Spinal cord (tissue), 10 donors: ENCODE results near the gene SPART. TPM values are rescaled to one million over a fixed set of nuclear protein-coding genes. Genes with fewer than 3 reads are reported as not detected.
"Not testable (repeated sequence)": the region's sequence is repeated elsewhere in the genome, so short reads cannot be mapped to it uniquely, and the experiment has no call there.

Experiments
- DNase-seq, 6 donors: peaks; one replicate each; pipeline versions ENCODE4 v3.0.0 to v3.0.0-alpha.2; 2013 to 2015; ENCODE audit warnings: low spot score in 6 of 6, low read depth in 4 of 6
- H3K27ac ChIP-seq: one replicate; pipeline ENCODE4 v1.5.1; 2013; ENCODE audit warnings: low read depth, low read length, control low read depth
- H3K27me3 ChIP-seq: one replicate; pipeline ENCODE4 v1.6.1; 2013; ENCODE audit warnings: low read length; ENCODE audit not compliant: control insufficient read depth, insufficient read depth
- H3K36me3 ChIP-seq: one replicate; pipeline ENCODE4 v1.6.1; 2013; ENCODE audit warnings: low read length; ENCODE audit not compliant: control insufficient read depth, insufficient read depth
- H3K4me1 ChIP-seq: one replicate; pipeline ENCODE4 v1.6.1; 2013; ENCODE audit warnings: low read length; ENCODE audit not compliant: control insufficient read depth, insufficient read depth
- H3K4me3 ChIP-seq: one replicate; pipeline ENCODE4 v1.5.1; 2013; ENCODE audit warnings: low read depth, low read length, control low read depth
- H3K9me3 ChIP-seq: one replicate; pipeline ENCODE4 v1.6.1; 2013; ENCODE audit warnings: low read length; ENCODE audit not compliant: control insufficient read depth, insufficient read depth
- whole genome bisulfite sequencing: methylation state at CpG from one replicate; pipeline ENCODE4 v1.1.5; 2013; ENCODE audit warnings: missing lambda C conversion rate; ENCODE audit not compliant: insufficient coverage; 5-methylcytosine and 5-hydroxymethylcytosine counted together
- polyA plus RNA-seq, 2 donors: library from polyadenylated mRNA; unstranded; fragments of 120-200 nt; gene quantifications; one replicate each; pipeline ENCODE4 v1.2.1, GENCODE V29; 2013; ENCODE audit not compliant: insufficient read length in 2 of 2
- total RNA-seq, 2 donors: library from RNA; depleted of rRNA in 1 of 2; stranded (reverse); fragments of 120-200 nt in 1 of 2; fragments of >200 nt in 1 of 2; gene quantifications; one replicate each; pipeline versions ENCODE4 v1.2.3 to v1.2.4, GENCODE V29; 2013 to 2014
- donor health status: healthy.

SPART gene
- total and polyA plus RNA-seq, 4 donors, result 48.8 to 132 (median 61.6) TPM

DNA sequence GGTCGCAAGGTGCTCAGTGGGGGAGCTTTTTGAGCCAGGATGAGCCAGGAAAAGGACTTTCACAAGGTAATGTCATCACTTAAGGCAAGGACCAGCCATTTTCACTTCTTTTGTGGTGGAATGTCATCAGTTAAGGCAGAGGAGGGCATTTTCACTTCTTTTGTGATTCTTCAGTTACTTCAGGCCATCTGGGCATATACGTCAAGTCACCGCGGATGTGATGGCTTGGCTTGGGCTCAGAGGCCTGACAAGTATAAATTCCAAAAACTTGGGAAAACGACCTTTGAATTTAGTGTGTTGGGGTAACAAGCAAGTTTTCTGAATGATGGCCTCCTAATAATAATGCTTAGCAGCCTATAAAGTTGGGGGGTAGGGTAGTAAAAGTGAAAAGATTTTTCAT, 21.3 kb downstream of the SPART start:
- H3K4me3 ChIP-seq, H3K27ac ChIP-seq, H3K9me3 ChIP-seq, DNase-seq, H3K27me3 ChIP-seq, H3K4me1 ChIP-seq: not testable (repeated sequence)
- 80% methylated on average over 4 of the region's 5 CpGs for WGBS
- H3K36me3 ChIP-seq, result peaks cover 12% of the 10 kb centered on the region

DNA sequence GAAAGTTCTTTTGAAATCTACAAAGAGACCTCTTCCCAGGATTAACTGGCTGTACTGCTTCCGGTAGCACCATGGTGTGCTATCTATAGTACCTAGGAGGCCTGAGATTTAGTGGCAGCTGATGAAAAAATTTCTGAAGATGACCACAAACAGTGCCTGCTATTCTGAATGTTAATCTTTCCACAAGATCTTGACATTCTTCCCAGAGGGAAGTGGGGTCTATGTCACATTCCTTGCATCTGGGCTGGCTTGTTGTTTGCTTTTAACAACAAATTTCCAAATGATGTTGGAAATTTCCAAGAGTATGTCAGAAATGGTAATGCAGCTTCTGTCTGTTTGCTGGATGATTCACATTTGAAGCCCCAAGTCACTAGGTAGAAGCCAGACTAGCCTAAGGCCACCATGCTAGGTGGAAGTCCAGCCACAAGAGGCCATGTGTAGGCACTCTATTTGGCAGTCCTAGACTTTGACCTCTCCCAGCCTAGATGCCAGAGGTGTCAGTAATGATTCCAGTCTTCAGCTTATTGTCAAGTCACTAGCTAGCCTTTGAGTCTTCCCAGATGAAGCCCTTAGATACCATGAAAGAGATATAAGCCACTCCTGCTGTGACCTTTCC, 22.1 kb downstream of the SPART start:
- no peak for DNase-seq
- no CpG with 5 or more reads among the region's 1 CpG for WGBS

DNA sequence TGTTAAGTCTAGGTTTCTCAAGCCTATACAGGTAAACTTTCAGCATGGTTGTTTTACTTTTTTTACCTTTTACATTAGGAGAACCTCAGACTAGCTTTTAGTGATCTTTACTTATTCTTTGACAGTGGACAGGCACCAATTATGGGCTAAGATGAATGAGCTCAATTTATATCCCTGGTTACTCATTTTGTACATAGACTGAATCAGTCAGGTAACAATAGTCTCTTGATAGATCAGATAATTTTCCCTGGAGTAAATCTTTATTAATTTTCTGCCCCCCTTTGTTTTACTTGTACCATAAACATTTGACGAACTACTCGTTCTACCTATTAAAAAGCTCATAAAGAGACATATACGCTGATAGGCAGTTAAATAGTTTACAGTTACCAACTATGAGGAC, 22.8 kb downstream of the SPART start:
- Histone ChIP-seq H3K36me3 (peaks cover 8% of the 10 kb centered on the region), H3K27ac (no peak overlapping the region), H3K27me3 (no peaks in the 10 kb centered on the region), H3K4me3 (no peak overlapping the region), H3K4me1 (no peaks in the 10 kb centered on the region), H3K9me3 (no peaks in the 10 kb centered on the region)
- DNase-seq, result no peak
- WGBS, result no CpG with 5 or more reads among the region's 3 CpGs

More for the DNA sequence above, 22.1 kb downstream of the SPART start:
- H3K36me3 ChIP-seq, result peaks cover 12% of the 10 kb centered on the region
- no peak overlapping the region for H3K4me3 ChIP-seq
- no peaks in the 10 kb centered on the region for H3K4me1 ChIP-seq
- H3K27me3 ChIP-seq, result no peaks in the 10 kb centered on the region
- no peaks in the 10 kb centered on the region for H3K9me3 ChIP-seq
- no peak overlapping the region for H3K27ac ChIP-seq

DNA sequence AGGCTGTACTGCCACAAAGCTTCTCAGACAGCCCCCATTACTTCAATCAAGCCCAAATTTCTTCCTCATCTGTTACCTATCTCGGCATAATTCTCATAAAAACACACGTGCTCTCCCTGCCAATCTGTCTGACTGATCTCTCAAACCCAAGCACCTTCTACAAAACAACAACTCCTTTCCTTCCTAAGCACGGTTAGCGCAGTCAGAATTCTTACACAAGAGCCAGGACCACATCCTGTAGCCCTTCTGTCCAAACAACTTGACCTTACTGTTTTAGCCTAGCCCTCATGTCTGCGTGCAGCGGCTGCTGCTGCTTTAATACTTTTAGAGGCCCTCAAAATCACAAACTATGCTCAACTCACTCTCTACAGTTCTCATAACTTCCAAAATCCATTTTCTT, 26.4 kb downstream of the SPART start:
- not testable (repeated sequence) for H3K9me3 ChIP-seq, H3K27ac ChIP-seq, H3K4me3 ChIP-seq, H3K27me3 ChIP-seq, H3K4me1 ChIP-seq, DNase-seq, H3K36me3 ChIP-seq
- 81% methylated on average over 5 of the region's 6 CpGs for WGBS

GRCh38 chr13:36313047-36313969, 32.9 kb downstream of the SPART start:
- no peak for DNase-seq

DNA sequence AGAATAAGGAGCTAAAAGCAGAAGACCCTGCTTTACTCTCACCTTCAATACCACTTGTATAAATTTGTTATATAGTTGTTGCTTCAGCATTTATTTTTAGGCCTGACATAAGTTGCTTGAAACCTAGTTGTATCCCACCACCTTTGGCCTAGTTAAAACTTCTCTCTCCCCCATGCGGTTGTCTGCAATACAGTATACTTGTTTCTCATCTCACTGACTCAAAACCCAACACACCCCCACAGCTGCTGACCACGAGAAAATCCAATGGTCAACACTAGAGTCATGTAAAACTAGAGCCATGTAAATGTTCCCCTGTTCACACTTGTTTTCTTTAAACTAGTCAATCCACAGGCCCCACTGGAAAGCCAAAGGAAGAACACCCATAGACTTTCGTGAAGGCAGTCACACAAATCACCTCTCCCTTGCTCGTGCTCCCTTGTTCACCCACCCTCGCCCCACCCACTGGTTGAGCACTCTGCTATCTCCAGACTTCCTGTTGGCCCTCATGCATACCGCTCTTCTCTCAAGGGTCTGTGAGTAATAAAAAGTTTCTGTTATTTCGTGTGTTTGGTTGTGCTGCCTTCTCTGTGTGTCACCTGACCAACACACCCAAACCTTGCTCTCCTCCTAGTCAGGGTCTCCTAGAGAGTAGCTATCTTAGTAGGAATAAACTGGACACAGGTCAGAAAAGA, 35.6 kb downstream of the SPART start:
- Histone ChIP-seq H3K36me3 (peaks cover 4% of the 10 kb centered on the region), H3K4me1 (no peaks in the 10 kb centered on the region), H3K4me3 (no peak overlapping the region), H3K27me3 (no peaks in the 10 kb centered on the region), H3K27ac (no peak overlapping the region), H3K9me3 (no peaks in the 10 kb centered on the region)
- WGBS, result 94% methylated on average over 3 of the region's 7 CpGs
- DNase-seq, result no peak

More at GRCh38 chr13:36313047-36313969, 32.9 kb downstream of the SPART start:
- Histone ChIP-seq H3K4me3 (no peak overlapping the region), H3K4me1 (no peaks in the 10 kb centered on the region), H3K36me3 (peaks cover 4% of the 10 kb centered on the region), H3K27ac (no peak overlapping the region), H3K27me3 (no peaks in the 10 kb centered on the region), H3K9me3 (no peaks in the 10 kb centered on the region)
- no CpG with 5 or more reads among the region's 3 CpGs for WGBS

DNA sequence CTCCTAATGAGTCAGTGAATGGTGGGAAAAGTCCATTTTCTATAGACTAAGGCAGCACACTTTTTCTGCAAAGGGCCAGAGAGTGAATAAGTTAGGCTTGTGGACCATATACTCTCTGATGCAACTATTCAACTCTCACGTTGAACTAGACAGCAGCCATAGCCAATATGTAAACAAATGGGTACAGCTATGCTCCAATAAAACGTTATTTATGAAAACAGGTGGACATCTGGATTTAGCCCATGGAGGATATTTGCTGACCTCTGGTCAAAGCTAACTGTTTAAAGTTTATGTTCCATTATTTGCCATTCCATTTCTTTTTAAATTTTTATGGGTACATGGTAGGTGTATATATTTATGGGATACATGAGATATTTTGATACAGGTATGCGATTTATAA, 43.9 kb downstream of the SPART start:
- Histone ChIP-seq H3K9me3 (no peaks in the 10 kb centered on the region), H3K4me1 (peaks cover 11% of the 10 kb centered on the region), H3K36me3 (no peaks in the 10 kb centered on the region), H3K4me3 (no peak overlapping the region), H3K27ac (no peak overlapping the region), H3K27me3 (peaks cover 9% of the 10 kb centered on the region)
- no peak for DNase-seq
- WGBS, result no CpG with 5 or more reads among the region's 3 CpGs

- Histone ChIP-seq H3K4me1 (peaks cover 13% of the 10 kb centered on the region), H3K27me3 (peaks cover 12% of the 10 kb centered on the region)
- H3K9me3 ChIP-seq, H3K36me3 ChIP-seq, DNase-seq, H3K27ac ChIP-seq, H3K4me3 ChIP-seq: not testable (repeated sequence)
- WGBS, result 27% methylated on average over 1 of the region's 3 CpGs
Observed at GRCh38 chr13:36299469-36299868, 46.7 kb downstream of the SPART start.

DNA sequence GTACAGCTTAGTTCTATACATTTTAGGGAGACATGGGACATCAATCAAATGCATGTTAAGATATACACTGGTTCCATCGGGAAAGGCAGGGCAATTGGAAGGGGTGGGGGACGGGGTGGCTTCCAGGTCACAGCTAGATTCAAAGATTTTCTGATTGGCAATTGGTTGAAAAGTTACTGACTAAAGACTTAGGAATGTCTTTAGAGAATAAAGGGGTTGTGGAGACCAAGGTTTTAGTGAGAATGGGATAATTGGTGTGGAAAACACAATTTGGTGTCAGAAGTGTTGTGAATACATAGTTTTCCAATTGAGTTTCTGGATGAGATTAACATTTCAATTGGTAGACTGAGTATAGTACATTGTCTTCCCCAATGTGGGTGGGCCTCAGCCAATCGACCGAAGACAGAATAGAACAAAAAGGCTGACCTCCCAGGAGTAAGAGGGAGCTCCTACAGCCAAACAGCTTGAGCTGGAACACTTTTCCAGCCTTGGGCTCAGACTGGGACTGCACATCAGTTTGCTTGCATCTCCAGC, 47.6 kb downstream of the SPART start:
- peak in 2 of 6 donors; percentile 18 to 37 for DNase-seq
- 10% methylated on average over 4 of the region's 4 CpGs for WGBS
- Histone ChIP-seq H3K9me3 (no peaks in the 10 kb centered on the region), H3K36me3 (no peaks in the 10 kb centered on the region), H3K27me3 (peaks cover 12% of the 10 kb centered on the region), H3K4me3 (peak overlapping the region; percentile 77), H3K27ac (no peak overlapping the region), H3K4me1 (peaks cover 13% of the 10 kb centered on the region)
